D721Med (cell line): ENCODE results near the gene ATL1.

ENCODE experiments used
- DNase-seq: peaks from one replicate; pipeline ENCODE4 v3.0.0; 2011; ENCODE audit warnings: low spot score; ENCODE audit not compliant: insufficient read length
- FAIRE-seq: peaks from 2 replicates; lab custom pipeline; 2011; peaks lifted over from hg19 to GRCh38; lab: Jason Lieb, UNC
- CTCF ChIP-seq: IDR thresholded peaks from 2 replicates; pipeline ENCODE4 v1.5.1; 2012; ENCODE audit warnings: mild to moderate bottlenecking, control low read depth; ENCODE audit not compliant: insufficient read depth; ENCODE audit errors: missing control alignments

ATL1 gene

GRCh38 chr14:50523271-50524041 is 36.5 kb upstream of the ATL1 start:
- TF ChIP-seq CTCF, result no peak
- no peak for DNase-seq
- no peak for FAIRE-seq

GRCh38 chr14:50524060-50524459 is 35.9 kb upstream of the ATL1 start:
- DNase-seq, result no peak
- no peak for FAIRE-seq
- TF ChIP-seq CTCF, result no peak

GRCh38 chr14:50524731-50525515 is 35.0 kb upstream of the ATL1 start:
- FAIRE-seq (no peak), DNase-seq (no peak)
- no peak for TF ChIP-seq CTCF

GRCh38 chr14:50528000-50528399 is 31.9 kb upstream of the ATL1 start:
- FAIRE-seq (no peak), DNase-seq (no peak)
- no peak for TF ChIP-seq CTCF

GRCh38 chr14:50529288-50530179 is 30.4 kb upstream of the ATL1 start:
- no peak for TF ChIP-seq CTCF
- DNase-seq, result no peak
- FAIRE-seq, result no peak

- no peak for FAIRE-seq
- DNase-seq, result no peak
- no peak for TF ChIP-seq CTCF
These were observed 29.6 kb upstream of the ATL1 start for GRCh38 chr14:50530358-50530757.
